Vagina (tissue), 2 donors: ENCODE measurements around the gene LRRC37B. TPM values are rescaled to one million over a fixed set of nuclear protein-coding genes. Genes with fewer than 3 reads are reported as not detected.
"Not testable (repeated sequence)": the region's sequence is repeated elsewhere in the genome, so short reads cannot be mapped to it uniquely, and the experiment has no call there.

Source experiments
- DNase-seq, 2 donors: peaks; one replicate each; pipeline ENCODE4 v3.0.0-alpha.2; 2017; ENCODE audit errors: extremely low spot score in 2 of 2
- H3K27ac ChIP-seq: fragments of 200-600 bp; sonication (generic); one replicate; pipeline ENCODE4 v1.5.1; 2019
- H3K27me3 ChIP-seq: fragments of 200-600 bp; sonication (generic); one replicate; pipeline ENCODE4 v1.5.1; 2019
- H3K36me3 ChIP-seq, 2 donors: fragments of 200-600 bp; sonication (generic); one replicate each; pipeline ENCODE4 v1.5.1; 2017 to 2019
- H3K4me1 ChIP-seq: fragments of 200-600 bp; sonication (generic); one replicate; pipeline ENCODE4 v1.5.1; 2019
- H3K4me3 ChIP-seq, 2 donors: fragments of 200-600 bp; sonication (generic); 1 replicate in 1 of 2; 2 replicates in 1 of 2; pipeline ENCODE4 v1.5.1; 2016 to 2019
- H3K9me3 ChIP-seq: fragments of 200-600 bp; sonication (generic); one replicate; pipeline ENCODE4 v1.5.1; 2019
- POLR2A ChIP-seq, 2 donors: fragments of 450-650 bp; IDR thresholded peaks; one replicate each; pipeline ENCODE4 v1.6.1; 2017; ENCODE audit warnings: antibody characterized with exemption in 2 of 2, mild to moderate bottlenecking in 2 of 2, moderate library complexity in 2 of 2
- POLR2AphosphoS5 ChIP-seq, 2 donors: sonication (generic); formaldehyde crosslinking; IDR thresholded peaks; one replicate each; pipeline ENCODE4 v1.9.0; 2017; ENCODE audit warnings: antibody characterized with exemption in 2 of 2, mild to moderate bottlenecking in 2 of 2, low read depth in 1 of 2; ENCODE audit not compliant: insufficient read depth in 1 of 2
- intact Hi-C: fragments of 100-400 bp; cut with DNase I; formaldehyde crosslinking; loops from one replicate; pipeline ENCODE4 v1.15.1; 2023
- total RNA-seq: library from RNA; depleted of rRNA; stranded (reverse); fragments of >200 nt; gene quantifications from one replicate; pipeline ENCODE4 v1.2.3, GENCODE V29; 2016
- TF ChIP-seq, protein P1 (sequence below), 3 experiments: fragments of 450-650 bp in 2 of 3; fragments of 200-600 bp in 1 of 3; sonication (generic) in 1 of 3; IDR thresholded peaks; one replicate each; pipeline ENCODE4 v1.5.1; 2017 to 2019; ENCODE audit warnings: antibody characterized with exemption in 3 of 3, mild to moderate bottlenecking in 2 of 3, moderate library complexity in 2 of 3

Gene LRRC37B
- total RNA-seq, 1 donor from 2014 or later, result 33.6 TPM

DNA sequence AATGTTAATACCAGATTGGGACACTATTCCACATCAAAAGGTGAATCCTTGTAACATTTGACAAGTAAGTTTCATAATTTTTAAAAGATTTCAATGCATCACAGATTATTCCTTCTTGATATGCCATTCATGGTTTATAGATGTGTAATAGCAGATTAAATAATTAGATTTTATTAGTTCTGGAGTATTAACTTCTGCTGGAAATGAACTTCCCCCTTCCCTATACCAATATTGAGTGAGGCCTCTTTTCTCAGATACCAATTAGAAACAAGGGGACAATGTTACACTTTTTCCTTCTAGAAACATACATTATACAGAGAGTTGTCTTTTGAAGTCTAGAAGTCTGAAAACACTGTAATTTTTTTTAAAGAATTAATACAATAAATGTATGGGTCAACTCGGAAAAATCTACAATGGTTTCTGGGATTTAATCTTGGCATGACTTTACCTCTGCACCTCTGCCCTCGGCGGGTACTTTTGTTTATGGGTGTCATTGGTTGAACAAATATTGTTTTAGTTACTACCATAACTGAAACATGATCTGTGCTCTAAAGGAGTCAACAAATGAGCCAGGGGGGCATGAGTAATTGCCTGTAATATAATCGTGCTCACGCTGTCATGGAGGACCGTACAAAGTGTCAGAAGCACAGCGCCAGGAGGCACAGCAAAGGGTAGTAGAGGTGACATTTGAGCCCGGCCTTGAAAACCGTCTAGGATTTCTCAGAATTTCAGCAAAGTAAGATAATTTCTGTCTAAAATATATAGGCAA lies 8.2 kb downstream of the LRRC37B start:
- intact Hi-C loops, result no loop called here

DNA sequence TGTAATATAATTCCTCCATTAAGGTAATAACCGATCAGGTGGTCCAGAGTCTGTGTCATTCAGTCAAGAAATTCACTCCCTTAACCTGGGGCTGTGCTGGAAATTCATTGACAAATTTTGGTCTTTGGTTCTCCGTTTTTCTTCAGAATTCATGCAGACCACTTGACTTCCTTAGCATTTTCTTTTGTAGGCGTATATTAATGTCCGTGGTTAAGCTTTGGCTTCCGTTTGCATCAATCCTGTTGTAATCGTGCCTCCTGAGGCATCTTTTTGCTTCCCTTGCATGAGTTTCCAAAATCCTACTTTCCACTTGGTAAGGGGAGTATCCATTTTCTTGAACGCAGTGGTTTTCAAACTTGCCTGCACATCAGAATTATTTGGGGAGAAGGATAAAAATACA lies 9.0 kb downstream of the LRRC37B start:
- TF ChIP-seq POLR2AphosphoS5 (IDR thresholded peaks at IDR 0.05; ENCODE audit: insufficient read depth in 1 of 2, low read depth in 1 of 2) (no peak), POLR2A (IDR thresholded peaks at IDR 0.05) (no peak)
- TF ChIP-seq, protein P1, sequence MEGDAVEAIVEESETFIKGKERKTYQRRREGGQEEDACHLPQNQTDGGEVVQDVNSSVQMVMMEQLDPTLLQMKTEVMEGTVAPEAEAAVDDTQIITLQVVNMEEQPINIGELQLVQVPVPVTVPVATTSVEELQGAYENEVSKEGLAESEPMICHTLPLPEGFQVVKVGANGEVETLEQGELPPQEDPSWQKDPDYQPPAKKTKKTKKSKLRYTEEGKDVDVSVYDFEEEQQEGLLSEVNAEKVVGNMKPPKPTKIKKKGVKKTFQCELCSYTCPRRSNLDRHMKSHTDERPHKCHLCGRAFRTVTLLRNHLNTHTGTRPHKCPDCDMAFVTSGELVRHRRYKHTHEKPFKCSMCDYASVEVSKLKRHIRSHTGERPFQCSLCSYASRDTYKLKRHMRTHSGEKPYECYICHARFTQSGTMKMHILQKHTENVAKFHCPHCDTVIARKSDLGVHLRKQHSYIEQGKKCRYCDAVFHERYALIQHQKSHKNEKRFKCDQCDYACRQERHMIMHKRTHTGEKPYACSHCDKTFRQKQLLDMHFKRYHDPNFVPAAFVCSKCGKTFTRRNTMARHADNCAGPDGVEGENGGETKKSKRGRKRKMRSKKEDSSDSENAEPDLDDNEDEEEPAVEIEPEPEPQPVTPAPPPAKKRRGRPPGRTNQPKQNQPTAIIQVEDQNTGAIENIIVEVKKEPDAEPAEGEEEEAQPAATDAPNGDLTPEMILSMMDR (IDR thresholded peaks at IDR 0.05), result no peak
- Histone ChIP-seq H3K27ac (no peak overlapping the region), H3K9me3 (no peaks in the 10 kb centered on the region), H3K27me3 (no peaks in the 10 kb centered on the region), H3K4me3 (no peak overlapping the region), H3K4me1 (no peaks in the 10 kb centered on the region), H3K36me3 (no peaks in the 10 kb centered on the region)
- no peak for DNase-seq
- intact Hi-C loops, result no loop called here

More for the DNA sequence above, 8.2 kb downstream of the LRRC37B start:
- no peak for DNase-seq
- H3K27ac ChIP-seq, result no peak overlapping the region
- no peak overlapping the region for H3K4me3 ChIP-seq
- H3K4me1 ChIP-seq, result no peaks in the 10 kb centered on the region
- TF ChIP-seq POLR2A (IDR thresholded peaks at IDR 0.05), result no peak
- H3K9me3 ChIP-seq, result no peaks in the 10 kb centered on the region
- no peaks in the 10 kb centered on the region for H3K27me3 ChIP-seq
- H3K36me3 ChIP-seq, result no peaks in the 10 kb centered on the region

DNA sequence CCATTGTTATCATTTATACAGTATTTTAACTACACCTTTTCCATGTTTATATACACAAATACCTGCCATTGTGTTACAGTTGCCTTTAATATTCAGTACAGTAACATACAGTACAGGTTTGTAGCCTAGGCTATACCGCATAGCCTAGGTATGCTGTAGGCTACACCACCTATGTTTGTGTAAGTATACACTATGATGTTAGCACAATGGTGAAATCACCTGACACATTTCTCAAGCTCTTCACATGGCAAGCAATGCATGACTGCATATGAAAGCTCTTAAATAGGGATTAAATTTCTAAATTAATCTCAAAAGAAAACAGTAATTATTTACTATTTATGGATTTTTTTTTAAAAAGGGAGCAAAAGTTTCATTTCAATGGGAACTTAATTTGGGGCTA lies 12.0 kb downstream of the LRRC37B start:
- DNase-seq, result no peak
- no peaks in the 10 kb centered on the region for H3K27me3 ChIP-seq
- no peaks in the 10 kb centered on the region for H3K9me3 ChIP-seq
- no peaks in the 10 kb centered on the region for H3K36me3 ChIP-seq
- TF ChIP-seq POLR2A (IDR thresholded peaks at IDR 0.05) (no peak), POLR2AphosphoS5 (IDR thresholded peaks at IDR 0.05; ENCODE audit: insufficient read depth in 1 of 2, low read depth in 1 of 2) (no peak)
- TF ChIP-seq, protein P1 (IDR thresholded peaks at IDR 0.05), result no peak
- no peaks in the 10 kb centered on the region for H3K4me1 ChIP-seq
- no peak overlapping the region for H3K27ac ChIP-seq
- intact Hi-C loops, result no loop called here
- no peak overlapping the region for H3K4me3 ChIP-seq

DNA sequence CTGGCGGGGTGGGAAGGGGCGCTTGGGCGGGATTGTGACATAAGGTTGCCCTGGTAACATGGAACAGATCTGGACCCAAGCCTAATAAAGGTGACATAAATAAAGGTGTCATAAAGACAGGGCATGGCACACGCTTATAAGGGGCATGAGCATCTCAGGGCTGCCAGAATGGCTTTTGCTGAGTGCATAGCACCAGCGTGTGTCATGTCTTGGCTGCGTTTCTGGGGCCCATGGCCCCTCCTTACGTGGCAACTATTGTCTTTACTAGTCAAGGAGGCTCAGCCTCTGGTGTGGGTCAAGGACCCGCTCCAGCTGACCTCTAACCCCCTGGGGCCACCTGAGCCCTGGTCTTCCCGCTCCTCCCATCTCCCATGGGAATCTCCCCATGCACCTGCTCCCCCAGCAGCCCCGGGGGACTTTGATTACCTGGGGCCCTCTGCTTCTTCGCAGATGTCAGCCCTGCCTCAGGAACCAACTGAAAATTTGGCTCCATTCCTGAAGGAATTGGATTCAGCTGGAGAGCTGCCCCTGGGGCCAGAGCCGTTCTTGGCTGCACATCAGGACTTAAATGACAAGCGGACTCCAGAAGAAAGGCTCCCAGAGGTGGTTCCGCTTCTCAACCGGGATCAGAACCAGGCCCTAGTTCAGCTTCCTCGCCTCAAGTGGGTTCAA lies 13.9 kb downstream of the LRRC37B start:
- no peak overlapping the region for H3K4me3 ChIP-seq
- H3K27ac ChIP-seq, result no peak overlapping the region
- no peaks in the 10 kb centered on the region for H3K36me3 ChIP-seq

DNA sequence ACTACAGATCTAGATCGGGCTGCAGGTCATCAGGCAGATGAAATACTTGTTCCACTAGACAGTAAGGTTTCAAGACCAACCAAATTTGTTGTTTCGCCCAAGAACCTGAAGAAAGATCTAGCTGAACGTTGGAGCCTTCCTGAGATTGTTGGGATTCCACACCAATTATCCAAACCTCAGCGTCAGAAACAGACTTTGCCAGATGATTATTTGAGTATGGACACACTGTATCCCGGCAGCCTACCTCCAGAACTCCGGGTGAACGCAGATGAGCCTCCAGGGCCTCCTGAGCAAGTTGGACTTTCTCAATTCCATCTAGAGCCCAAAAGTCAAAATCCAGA lies 14.4 kb downstream of the LRRC37B start:
- Histone ChIP-seq H3K36me3 (no peaks in the 10 kb centered on the region), H3K4me1 (no peaks in the 10 kb centered on the region), H3K9me3 (no peaks in the 10 kb centered on the region), H3K27ac (no peak overlapping the region), H3K4me3 (no peak overlapping the region), H3K27me3 (no peaks in the 10 kb centered on the region)
- TF ChIP-seq POLR2AphosphoS5 (IDR thresholded peaks at IDR 0.05; ENCODE audit: insufficient read depth in 1 of 2, low read depth in 1 of 2) (no peak), POLR2A (IDR thresholded peaks at IDR 0.05) (no peak)
- TF ChIP-seq, protein P1 (IDR thresholded peaks at IDR 0.05), result no peak
- intact Hi-C loops, result no loop called here
- no peak for DNase-seq

More for the DNA sequence above, 13.9 kb downstream of the LRRC37B start:
- TF ChIP-seq, protein P1 (IDR thresholded peaks at IDR 0.05), result no peak
- TF ChIP-seq POLR2A (IDR thresholded peaks at IDR 0.05) (no peak), POLR2AphosphoS5 (IDR thresholded peaks at IDR 0.05; ENCODE audit: insufficient read depth in 1 of 2, low read depth in 1 of 2) (no peak)
- Histone ChIP-seq H3K27me3 (no peaks in the 10 kb centered on the region), H3K4me1 (no peaks in the 10 kb centered on the region), H3K9me3 (no peaks in the 10 kb centered on the region)
- DNase-seq, result no peak
- intact Hi-C loops, result no loop called here

DNA sequence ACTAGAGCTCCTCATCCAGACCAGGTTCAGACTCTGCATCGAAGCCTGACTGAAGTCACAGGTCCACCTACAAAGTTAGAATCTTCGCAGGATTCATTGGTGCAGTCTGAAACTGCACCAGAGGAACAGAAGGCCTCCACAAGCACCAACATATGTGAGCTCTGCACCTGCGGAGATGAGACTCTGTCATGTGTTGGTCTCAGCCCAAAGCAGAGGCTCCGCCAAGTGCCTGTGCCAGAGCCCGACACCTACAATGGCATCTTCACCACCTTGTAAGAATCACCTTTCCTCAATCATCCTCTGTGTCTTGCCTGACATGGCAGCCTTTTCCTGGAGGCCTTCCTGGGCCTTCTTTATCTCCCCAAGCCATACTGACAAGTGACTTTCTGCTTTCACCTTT lies 15.4 kb downstream of the LRRC37B start:
- H3K9me3 ChIP-seq, H3K4me3 ChIP-seq, H3K27ac ChIP-seq, H3K27me3 ChIP-seq, H3K4me1 ChIP-seq, intact Hi-C loops, DNase-seq, H3K36me3 ChIP-seq: not testable (repeated sequence)

DNA sequence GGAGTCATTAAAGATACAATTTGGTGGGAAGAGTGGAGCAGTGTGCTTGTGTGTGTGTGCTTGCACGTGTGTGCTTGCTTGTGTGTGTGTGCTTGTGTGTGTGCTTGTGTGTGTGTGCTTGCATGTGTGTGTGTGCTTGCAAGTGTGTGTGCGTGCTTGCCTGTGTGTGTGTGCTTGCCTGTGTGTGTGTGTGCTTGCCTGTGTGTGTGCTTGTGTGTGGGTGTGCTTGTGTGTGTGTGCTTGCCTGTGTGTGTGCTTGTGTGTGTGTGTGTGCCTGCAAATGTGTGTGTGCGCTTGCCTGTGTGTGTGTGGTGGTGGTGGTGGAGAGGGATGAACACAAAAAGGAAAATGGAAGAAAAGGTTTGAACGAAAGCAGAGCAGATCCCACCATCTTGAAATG lies 20.1 kb downstream of the LRRC37B start:
- intact Hi-C loops, H3K27me3 ChIP-seq, H3K27ac ChIP-seq, DNase-seq, H3K36me3 ChIP-seq, H3K9me3 ChIP-seq, H3K4me3 ChIP-seq, H3K4me1 ChIP-seq: not testable (repeated sequence)
